ENCODE measurements around the gene HLCS.

HLCS gene

GRCh38 chr21:36803816-36804439 is 162.5 kb downstream of the HLCS start:
- no peak for DNase-seq

- no peak for DNase-seq
Observed at GRCh38 chr21:36803051-36803645, 163.3 kb downstream of the HLCS start.

GRCh38 chr21:36800734-36801133 is 165.7 kb downstream of the HLCS start:
- no peak for DNase-seq

GRCh38 chr21:36799869-36800268 is 166.6 kb downstream of the HLCS start:
- no peak for DNase-seq

GRCh38 chr21:36798491-36798890 is 168.0 kb downstream of the HLCS start:
- no peak for DNase-seq

GRCh38 chr21:36796070-36796469 is 170.4 kb downstream of the HLCS start:
- DNase-seq: no peak

GRCh38 chr21:36792505-36792967 is 173.9 kb downstream of the HLCS start:
- DNase-seq: no peak

- DNase-seq: no peak
Observed at GRCh38 chr21:36791695-36792470, 174.6 kb downstream of the HLCS start.

GRCh38 chr21:36791180-36791579 is 175.3 kb downstream of the HLCS start:
- no peak for DNase-seq

GRCh38 chr21:36790616-36791015 is 175.9 kb downstream of the HLCS start:
- DNase-seq: no peak

- no peak for DNase-seq
Observed at GRCh38 chr21:36788120-36788638, 178.3 kb downstream of the HLCS start.

- DNase-seq: no peak
Observed at GRCh38 chr21:36786186-36786585, 180.3 kb downstream of the HLCS start.

GRCh38 chr21:36785615-36786014 is 180.9 kb downstream of the HLCS start:
- no peak for DNase-seq

- no peak for DNase-seq
Observed at GRCh38 chr21:36784947-36785346, 181.5 kb downstream of the HLCS start.

GRCh38 chr21:36783612-36784374 is 182.7 kb downstream of the HLCS start:
- no peak for DNase-seq

- DNase-seq: no peak
Observed at GRCh38 chr21:36780861-36781260, 185.6 kb downstream of the HLCS start.

GRCh38 chr21:36776981-36777617 is 189.4 kb downstream of the HLCS start:
- DNase-seq: no peak

GRCh38 chr21:36773995-36774394 is 192.5 kb downstream of the HLCS start:
- no peak for DNase-seq

GRCh38 chr21:36773117-36773516 is 193.4 kb downstream of the HLCS start:
- peak; percentile 22 for DNase-seq

GRCh38 chr21:36769051-36769839 is 197.2 kb downstream of the HLCS start:
- DNase-seq: no peak

- no peak for DNase-seq
Observed at GRCh38 chr21:36768496-36768895, 198.0 kb downstream of the HLCS start.

GRCh38 chr21:36767096-36767495 is 199.4 kb downstream of the HLCS start:
- no peak for DNase-seq
